K562 (cell line): ENCODE measurements around the gene HLA-DOA. TPM values are rescaled to one million over a fixed set of nuclear protein-coding genes. Genes with fewer than 3 reads are reported as not detected.

Experiments
- ASH1L ChIP-seq: fragments of 450-650 bp; IDR thresholded peaks from 2 replicates; pipeline ENCODE4 v1.6.1; 2018; ENCODE audit warnings: borderline replicate concordance, mild to moderate bottlenecking, low read depth; ENCODE audit not compliant: partially characterized antibody
- ATF1 ChIP-seq, 2 experiments: fragments of 450-650 bp in 1 of 2; IDR thresholded peaks; 2 replicates each; pipeline ENCODE4 v1.6.1; 2016; ENCODE audit warnings: missing compliant biosample characterization in 1 of 2, missing genetic modification characterization in 1 of 2
- CHD2 ChIP-seq: IDR thresholded peaks from 2 replicates; pipeline ENCODE4 v1.6.1; 2011; ENCODE audit warnings: low read depth, low read length
- E2F1 ChIP-seq: sonication (generic); formaldehyde crosslinking; IDR thresholded peaks from 2 replicates; pipeline ENCODE4 v1.8.1; 2023; ENCODE audit warnings: mild to moderate bottlenecking, missing genetic modification reagents, moderate library complexity
- ETV1 ChIP-seq: fragments of 450-650 bp; conservative IDR thresholded peaks from 2 replicates; pipeline ENCODE4 v1.6.1; 2016; ENCODE audit warnings: missing genetic modification characterization, control low read depth, low read depth, missing compliant biosample characterization
- EZH2 ChIP-seq: IDR thresholded peaks from 2 replicates; pipeline ENCODE4 v1.6.1; 2012; ENCODE audit warnings: low read depth, mild to moderate bottlenecking, inconsistent platforms, low read length, borderline replicate concordance
- HMG20B ChIP-seq: fragments of 250-450 bp; sonication (Bioruptor Pico); IDR thresholded peaks from 2 replicates; pipeline ENCODE4 v1.5.0; 2021; ENCODE audit warnings: mild to moderate bottlenecking
- NFXL1 ChIP-seq: fragments of 450-650 bp; formaldehyde crosslinking; IDR thresholded peaks from 2 replicates; pipeline ENCODE4 v1.4.0; 2021; ENCODE audit warnings: mild to moderate bottlenecking
- NR2C1 ChIP-seq, 2 experiments: fragments of 450-650 bp; IDR thresholded peaks; 2 replicates each; pipeline ENCODE4 v1.6.1; 2017; ENCODE audit warnings: mild to moderate bottlenecking in 2 of 2, antibody characterized with exemption in 1 of 2, inconsistent platforms in 1 of 2, missing compliant biosample characterization in 1 of 2, missing genetic modification characterization in 1 of 2
- OTX1 ChIP-seq: fragments of 450-650 bp; formaldehyde crosslinking; IDR thresholded peaks from 2 replicates; pipeline ENCODE4 v1.4.0; 2022; ENCODE audit warnings: mild to moderate bottlenecking
- RAD21 ChIP-seq, 2 experiments: fragments of 250-450 bp in 1 of 2; fragments of 450-650 bp in 1 of 2; sonication (Bioruptor Pico) in 1 of 2; formaldehyde crosslinking in 1 of 2; IDR thresholded peaks in 1 of 2; conservative IDR thresholded peaks in 1 of 2; 2 replicates each; pipeline versions ENCODE4 v1.4.0 to v1.8.0; 2020 to 2022; ENCODE audit warnings: mild to moderate bottlenecking in 2 of 2, moderate library complexity in 1 of 2
- RFX7 ChIP-seq: fragments of 250-450 bp; sonication (Bioruptor Pico); IDR thresholded peaks from 2 replicates; pipeline ENCODE4 v1.5.1; 2021; ENCODE audit warnings: mild to moderate bottlenecking
- STAG1 ChIP-seq: sonication (generic); formaldehyde crosslinking; IDR thresholded peaks from 2 replicates; pipeline ENCODE4 v1.5.0; 2020; ENCODE audit warnings: missing genetic modification reagents, borderline replicate concordance
- TCF7 ChIP-seq: sonication (generic); IDR thresholded peaks from 2 replicates; pipeline ENCODE4 v1.6.1; 2016; ENCODE audit warnings: antibody characterized with exemption, borderline replicate concordance
- TEAD4 ChIP-seq, 2 experiments: sonication (generic) in 1 of 2; formaldehyde crosslinking in 1 of 2; IDR thresholded peaks; 2 replicates each; pipeline versions ENCODE4 v1.6.1 to v1.8.0; 2012 to 2022; ENCODE audit warnings: borderline replicate concordance in 1 of 2, inconsistent platforms in 1 of 2, low read length in 1 of 2, mild to moderate bottlenecking in 1 of 2, missing genetic modification reagents in 1 of 2
- ZNF23 ChIP-seq: fragments of 250-450 bp; sonication (Bioruptor Pico); IDR thresholded peaks from 2 replicates; pipeline ENCODE4 v1.4.0; 2020; ENCODE audit warnings: mild to moderate bottlenecking
- ZNF263 ChIP-seq: sonication (generic); formaldehyde crosslinking; IDR thresholded peaks from 2 replicates; pipeline ENCODE4 v1.8.0; 2022; ENCODE audit warnings: mild to moderate bottlenecking, missing genetic modification reagents, borderline replicate concordance
- ZZZ3 ChIP-seq: fragments of 450-650 bp; IDR thresholded peaks from 2 replicates; pipeline ENCODE4 v1.6.1; 2016; ENCODE audit warnings: antibody characterized with exemption, mild to moderate bottlenecking, moderate library complexity
- polyA plus RNA-seq, 8 experiments: library from polyadenylated mRNA; depleted of rRNA in 4 of 8; stranded (reverse) in 5 of 8; unstranded in 3 of 8; fragments of >200 nt; fragmentation: Nextera tagmentation in 2 of 8; fragmentation: Illumina TruSeq in 1 of 8; extraction: Ambion mirVana in 2 of 8; extraction: Trizol in 1 of 8; gene quantifications; 2 replicates each; pipeline versions ENCODE4 v1.2.1 to v1.2.3, GENCODE V29; 2011 to 2014; ENCODE audit warnings: inconsistent platforms in 1 of 8, missing spikeins in 1 of 8
- total RNA-seq, 7 experiments: library from RNA; depleted of rRNA in 6 of 7; stranded (reverse); fragments of >200 nt in 6 of 7; fragmentation: Illumina TruSeq in 2 of 7; extraction: Trizol in 2 of 7; gene quantifications; 2 replicates each; pipeline versions ENCODE4 v1.2.1 to v1.2.3, GENCODE V29; 2011 to 2021; ENCODE audit warnings: low replicate concordance in 1 of 7
- TF ChIP-seq, protein P1 (sequence below): sonication (generic); formaldehyde crosslinking; IDR thresholded peaks from 2 replicates; pipeline ENCODE4 v1.8.1; 2022; ENCODE audit warnings: missing genetic modification reagents
- TF ChIP-seq, protein P2 (sequence below): fragments of 450-650 bp; IDR thresholded peaks from 2 replicates; pipeline ENCODE4 v1.6.1; 2017; ENCODE audit warnings: antibody characterized with exemption

HLA-DOA gene
- total and polyA plus RNA-seq, 9 of the 15 experiments (the other 6 are each of a cell fraction or from before 2014, with no cell fraction given): 0.07 TPM; not detected in 8

GRCh38 chr6:32984622-32985389 is 24.6 kb downstream of the HLA-DOA start (continued):
- TF ChIP-seq, protein P1, sequence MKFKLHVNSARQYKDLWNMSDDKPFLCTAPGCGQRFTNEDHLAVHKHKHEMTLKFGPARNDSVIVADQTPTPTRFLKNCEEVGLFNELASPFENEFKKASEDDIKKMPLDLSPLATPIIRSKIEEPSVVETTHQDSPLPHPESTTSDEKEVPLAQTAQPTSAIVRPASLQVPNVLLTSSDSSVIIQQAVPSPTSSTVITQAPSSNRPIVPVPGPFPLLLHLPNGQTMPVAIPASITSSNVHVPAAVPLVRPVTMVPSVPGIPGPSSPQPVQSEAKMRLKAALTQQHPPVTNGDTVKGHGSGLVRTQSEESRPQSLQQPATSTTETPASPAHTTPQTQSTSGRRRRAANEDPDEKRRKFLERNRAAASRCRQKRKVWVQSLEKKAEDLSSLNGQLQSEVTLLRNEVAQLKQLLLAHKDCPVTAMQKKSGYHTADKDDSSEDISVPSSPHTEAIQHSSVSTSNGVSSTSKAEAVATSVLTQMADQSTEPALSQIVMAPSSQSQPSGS: no peak
- TF ChIP-seq RAD21 (CRISPR knock-in tag; conservative IDR thresholded peaks at IDR 0.05 in 1 of 2, IDR thresholded peaks at IDR 0.05 in 1 of 2): peak; percentile 97 to 99
- no peak for TF ChIP-seq HMG20B (CRISPR knock-in tag)
- no peak for TF ChIP-seq ETV1 (tag)
- no peak for TF ChIP-seq NFXL1
- no peak for TF ChIP-seq ATF1 (CRISPR knock-in tag; IDR thresholded peaks at IDR 0.05)
- TF ChIP-seq ATF1 (tag; IDR thresholded peaks at IDR 0.05): 0 out of 2 replicates have a peak, but pooled peaks have one; percentile 26
- no peak for TF ChIP-seq OTX1
- peak; percentile 9; the same call in 1 of the 2 replicates for TF ChIP-seq TEAD4 (IDR thresholded peaks at IDR 0.05; ENCODE audit: low read length)
- no peak for TF ChIP-seq TEAD4 (CRISPR knock-in tag; IDR thresholded peaks at IDR 0.05; ENCODE audit: borderline replicate concordance)
- no peak for TF ChIP-seq CHD2
- TF ChIP-seq EZH2: no peak
- peak; percentile 84 for TF ChIP-seq STAG1 (CRISPR knock-in tag)
- no peak for TF ChIP-seq RFX7 (CRISPR knock-in tag)
- no peak for TF ChIP-seq ZZZ3
- no peak for TF ChIP-seq ASH1L
- TF ChIP-seq TCF7: no peak
- no peak for TF ChIP-seq NR2C1 (IDR thresholded peaks at IDR 0.05)
- TF ChIP-seq NR2C1 (tag; IDR thresholded peaks at IDR 0.05): no peak
- TF ChIP-seq ZNF23 (CRISPR knock-in tag): no peak
- no peak for TF ChIP-seq E2F1
- TF ChIP-seq, protein P2, sequence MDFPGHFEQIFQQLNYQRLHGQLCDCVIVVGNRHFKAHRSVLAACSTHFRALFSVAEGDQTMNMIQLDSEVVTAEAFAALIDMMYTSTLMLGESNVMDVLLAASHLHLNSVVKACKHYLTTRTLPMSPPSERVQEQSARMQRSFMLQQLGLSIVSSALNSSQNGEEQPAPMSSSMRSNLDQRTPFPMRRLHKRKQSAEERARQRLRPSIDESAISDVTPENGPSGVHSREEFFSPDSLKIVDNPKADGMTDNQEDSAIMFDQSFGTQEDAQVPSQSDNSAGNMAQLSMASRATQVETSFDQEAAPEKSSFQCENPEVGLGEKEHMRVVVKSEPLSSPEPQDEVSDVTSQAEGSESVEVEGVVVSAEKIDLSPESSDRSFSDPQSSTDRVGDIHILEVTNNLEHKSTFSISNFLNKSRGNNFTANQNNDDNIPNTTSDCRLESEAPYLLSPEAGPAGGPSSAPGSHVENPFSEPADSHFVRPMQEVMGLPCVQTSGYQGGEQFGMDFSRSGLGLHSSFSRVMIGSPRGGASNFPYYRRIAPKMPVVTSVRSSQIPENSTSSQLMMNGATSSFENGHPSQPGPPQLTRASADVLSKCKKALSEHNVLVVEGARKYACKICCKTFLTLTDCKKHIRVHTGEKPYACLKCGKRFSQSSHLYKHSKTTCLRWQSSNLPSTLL: no peak
- TF ChIP-seq ZNF263 (CRISPR knock-in tag): no peak
